ENCODE measurements around the gene REC8.

The REC8 gene

GRCh38 chr14:24204163-24205146 is 32.6 kb downstream of the REC8 start:
- H3K27me3 ChIP-seq, result no peaks in the 10 kb centered on the region
- H3K4me1 ChIP-seq, result no peaks in the 10 kb centered on the region
- TF ChIP-seq CTCF (IDR thresholded peaks at IDR 0.05; ENCODE audit: low read depth, low read length), result no peak
- H3K4me3 ChIP-seq (ENCODE audit: low read depth, low read length), result no peak overlapping the region
- no peak for DNase-seq
- no peaks in the 10 kb centered on the region for H3K9me3 ChIP-seq
- peaks cover 12% of the 10 kb centered on the region for H3K36me3 ChIP-seq

DNA sequence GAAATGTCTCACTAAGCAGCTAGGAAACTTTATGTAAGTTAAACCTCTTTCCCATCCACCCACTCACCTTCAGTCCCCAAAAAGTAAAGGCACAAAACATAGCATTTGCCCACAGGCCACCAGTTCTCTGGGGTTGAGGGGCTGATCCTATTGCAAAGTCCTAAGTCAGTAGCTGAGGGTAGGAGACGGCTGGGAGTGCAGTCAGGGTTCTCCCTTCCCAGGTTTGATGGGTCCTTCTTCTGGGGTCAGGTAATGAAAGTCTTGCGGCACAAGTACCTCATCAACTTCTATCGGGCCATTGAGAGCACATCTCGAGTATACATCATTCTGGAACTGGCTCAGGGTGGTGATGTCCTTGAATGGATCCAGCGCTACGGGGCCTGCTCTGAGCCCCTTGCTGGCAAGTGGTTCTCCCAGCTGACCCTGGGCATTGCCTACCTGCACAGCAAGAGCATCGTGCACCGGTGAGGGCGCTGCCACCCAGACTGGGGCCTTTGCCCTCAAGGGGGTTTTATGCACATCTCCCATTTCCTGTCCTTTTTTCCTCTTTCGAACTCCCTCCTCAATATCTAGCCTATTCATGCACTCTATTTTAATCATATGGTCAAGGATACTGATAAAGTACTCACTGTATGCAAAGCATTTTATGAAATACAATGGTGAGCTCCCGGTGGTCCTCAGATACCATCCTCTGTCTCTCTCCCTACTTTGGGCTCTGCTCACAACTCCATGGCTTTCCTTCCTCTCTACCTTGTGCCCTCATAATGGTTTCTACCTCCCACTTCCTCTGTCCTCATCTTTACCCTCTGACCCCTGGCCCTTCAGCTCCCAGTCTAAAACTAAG is 34.6 kb downstream of the REC8 start:
- no peaks in the 10 kb centered on the region for H3K4me1 ChIP-seq
- H3K4me3 ChIP-seq (ENCODE audit: low read depth, low read length), result no peak overlapping the region
- no peak for TF ChIP-seq CTCF (IDR thresholded peaks at IDR 0.05; ENCODE audit: low read depth, low read length)
- no peak for DNase-seq
- H3K27me3 ChIP-seq, result no peaks in the 10 kb centered on the region
- peaks cover 9% of the 10 kb centered on the region for H3K36me3 ChIP-seq
- H3K9me3 ChIP-seq, result no peaks in the 10 kb centered on the region

DNA sequence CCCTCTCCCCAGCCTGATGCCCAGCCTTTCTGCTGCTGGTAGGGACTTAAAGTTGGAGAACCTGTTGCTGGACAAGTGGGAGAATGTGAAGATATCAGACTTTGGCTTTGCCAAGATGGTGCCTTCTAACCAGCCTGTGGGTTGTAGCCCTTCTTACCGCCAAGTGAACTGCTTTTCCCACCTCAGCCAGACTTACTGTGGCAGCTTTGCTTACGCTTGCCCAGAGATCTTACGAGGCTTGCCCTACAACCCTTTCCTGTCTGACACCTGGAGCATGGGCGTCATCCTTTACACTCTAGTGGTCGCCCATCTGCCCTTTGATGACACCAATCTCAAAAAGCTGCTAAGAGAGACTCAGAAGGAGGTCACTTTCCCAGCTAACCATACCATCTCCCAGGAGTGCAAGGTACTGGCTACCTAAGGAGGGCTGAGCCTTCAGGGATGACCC is 35.2 kb downstream of the REC8 start:
- TF ChIP-seq CTCF (IDR thresholded peaks at IDR 0.05; ENCODE audit: low read depth, low read length), result no peak
- Histone ChIP-seq H3K4me1 (no peaks in the 10 kb centered on the region), H3K27me3 (no peaks in the 10 kb centered on the region), H3K9me3 (no peaks in the 10 kb centered on the region), H3K36me3 (peaks cover 6% of the 10 kb centered on the region), H3K4me3 (ENCODE audit: low read depth, low read length) (no peak overlapping the region)
- DNase-seq, result no peak

- no peak for TF ChIP-seq CTCF (IDR thresholded peaks at IDR 0.05; ENCODE audit: low read depth, low read length)
- no peak for DNase-seq
- no peaks in the 10 kb centered on the region for H3K4me1 ChIP-seq
- H3K36me3 ChIP-seq, result peaks cover 6% of the 10 kb centered on the region
- no peaks in the 10 kb centered on the region for H3K9me3 ChIP-seq
- H3K27me3 ChIP-seq, result no peaks in the 10 kb centered on the region
- H3K4me3 ChIP-seq (ENCODE audit: low read depth, low read length), result no peak overlapping the region
These were observed 35.7 kb downstream of the REC8 start for GRCh38 chr14:24207625-24208024.

DNA sequence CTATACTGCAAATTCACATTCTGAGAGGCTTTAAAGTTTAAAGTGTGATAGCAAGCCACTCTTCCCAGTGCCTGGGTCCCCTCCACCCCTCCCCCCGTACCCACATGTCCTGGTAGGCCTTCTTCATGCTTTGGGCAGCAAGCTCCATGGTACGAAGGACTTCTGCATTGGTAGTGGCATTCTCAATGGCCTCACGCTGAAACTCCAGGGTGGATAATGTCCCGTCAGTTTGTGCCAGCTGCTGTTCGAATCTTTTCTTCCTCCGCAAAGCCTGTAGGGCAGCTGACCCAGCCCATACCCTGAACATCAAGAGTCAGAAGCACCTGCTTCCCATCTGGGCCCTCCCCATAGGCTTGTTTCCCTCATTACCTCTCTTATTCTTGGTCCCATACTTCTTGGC is 39.4 kb downstream of the REC8 start:
- H3K27me3 ChIP-seq, result no peaks in the 10 kb centered on the region
- TF ChIP-seq CTCF (IDR thresholded peaks at IDR 0.05; ENCODE audit: low read depth, low read length), result no peak
- no peak for DNase-seq
- no peaks in the 10 kb centered on the region for H3K9me3 ChIP-seq
- no peak overlapping the region for H3K4me3 ChIP-seq (ENCODE audit: low read depth, low read length)
- peaks cover 6% of the 10 kb centered on the region for H3K36me3 ChIP-seq
- H3K4me1 ChIP-seq, result no peaks in the 10 kb centered on the region
